ENCODE results near the gene SHB. TPM values are rescaled to one million over a fixed set of nuclear protein-coding genes. Genes with fewer than 3 reads are reported as not detected.

Gene SHB
- total and polyA plus RNA-seq, 2 of the 8 experiments (the other 6 are each of a cell fraction or from before 2014, with no cell fraction given) = 4.1 to 12.6 TPM

DNA sequence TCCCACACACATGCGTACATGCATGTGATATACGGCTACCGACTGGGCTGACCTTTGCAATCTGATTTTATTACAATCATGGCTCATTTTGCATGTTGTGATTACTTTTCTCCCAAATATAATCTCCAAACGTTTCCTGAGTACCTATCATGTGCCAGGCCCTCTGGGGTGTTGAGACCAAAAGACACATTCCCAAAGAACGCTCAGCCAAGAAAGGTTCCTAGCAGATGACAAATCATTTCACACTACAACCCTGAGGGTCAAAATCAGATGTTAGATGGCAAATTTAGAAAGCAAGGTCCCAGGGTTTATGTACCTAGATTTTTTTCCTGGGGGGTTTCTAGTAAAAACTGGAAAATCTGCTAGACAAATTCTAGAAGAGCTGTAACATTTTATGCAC, 132.7 kb downstream of the SHB start:
- Histone ChIP-seq H3K18ac (ENCODE audit: extremely low read depth, low read length) (no peak overlapping the region), H2AFZ (ENCODE audit: low read length) (no peak overlapping the region), H3K4me1 (replicated peaks in 1 of 4; ENCODE audit: control insufficient read depth in 3 of 4, insufficient read depth in 4 of 4, low read length in 3 of 4) (peaks cover 0 to 2% (median 1%) of the 10 kb centered on the region in 4 experiments; a peak in 1 of 7 replicates), H4K20me1 (replicated peaks in 1 of 2; ENCODE audit: control insufficient read depth in 1 of 2, insufficient read depth in 2 of 2, low read length in 2 of 2) (peaks cover 0 to 3% of the 10 kb centered on the region in 2 experiments), H2BK12ac (ENCODE audit: low read depth, low read length) (no peak overlapping the region), H3K36me3 (ENCODE audit: control insufficient read depth in 2 of 4, insufficient read depth in 4 of 4, low read length in 3 of 4) (no peaks in the 10 kb centered on the region), H3K23ac (ENCODE audit: insufficient read length) (no peak overlapping the region), H3K27ac (ENCODE audit: low read depth, low read length) (no peak overlapping the region), H4K5ac (ENCODE audit: insufficient read length, low read depth, low read length) (no peak overlapping the region), H4K8ac (ENCODE audit: extremely low read depth, insufficient read depth, low read length) (no peak overlapping the region), H2BK15ac (ENCODE audit: low read length) (no peak overlapping the region), H2BK120ac (replicated peaks; ENCODE audit: low read depth, low read length) (no peak overlapping the region), H3K4me3 (ENCODE audit: extremely low read depth in 1 of 4, insufficient read depth in 2 of 4, low read depth in 3 of 4, low read length in 4 of 4) (no peak overlapping the region), H2BK5ac (ENCODE audit: low read depth, low read length) (no peak overlapping the region), H3K4me2 (ENCODE audit: insufficient read depth in 1 of 2, low read depth in 2 of 2, low read length in 2 of 2) (no peak overlapping the region), H3K4ac (replicated peaks; ENCODE audit: insufficient read length, low read depth, low read length) (no peak overlapping the region), H3K27me3 (replicated peaks in 1 of 4; ENCODE audit: control insufficient read depth in 3 of 4, extremely low read depth in 1 of 4, insufficient read depth in 3 of 4, low read length in 3 of 4) (no peaks in the 10 kb centered on the region), H3K14ac (ENCODE audit: insufficient read length) (no peak overlapping the region), H3K79me2 (ENCODE audit: control insufficient read depth in 1 of 2, insufficient read depth in 2 of 2, low read length in 2 of 2) (no peaks in the 10 kb centered on the region), H3K79me1 (ENCODE audit: low read depth, low read length) (no peaks in the 10 kb centered on the region), H2BK20ac (ENCODE audit: low read length) (no peak overlapping the region), H3K9ac (replicated peaks in 1 of 4; ENCODE audit: extremely low read depth in 1 of 4, low read depth in 3 of 4, low read length in 3 of 4) (no peak overlapping the region), H3K9me3 (ENCODE audit: insufficient read depth in 2 of 2, low read depth in 1 of 2, low read length in 1 of 2) (no peaks in the 10 kb centered on the region), H2AK5ac (ENCODE audit: low read depth, low read length) (no peak overlapping the region), H3K23me2 (ENCODE audit: low read depth, low read length) (no peaks in the 10 kb centered on the region), H3K56ac (replicated peaks; ENCODE audit: insufficient read length, low read depth, low read length) (no peak overlapping the region), H4K91ac (replicated peaks; ENCODE audit: insufficient read length, low read length) (no peak overlapping the region)
- ChIA-PET CTCF (ENCODE audit: partially characterized antibody) (interaction anchor here (0.6 to 1.6 kb wide), 8 partner anchors 9 to 480 kb away, joined by 3 to 4 read pairs (median 3); partner anchors contain the start of gene ALDH1B1), POLR2A (ENCODE audit: partially characterized antibody) (no interaction called here)
- DNase-seq (ENCODE audit: low read depth in 1 of 2, low spot score in 2 of 2) = no peak
- FAIRE-seq = no peak
- WGBS, 2 experiments (ENCODE audit: extremely low coverage in 1 of 2, insufficient coverage in 1 of 2, insufficient read length in 1 of 2, insufficient replicate concordance in 2 of 2, low coverage in 1 of 2, low lambda C conversion rate in 2 of 2, missing lambda C conversion rate in 1 of 2) = 84% methylated on average over 5 of the region's 5 CpGs; no CpG with 5 or more reads in 1 of the 2 experiments
- TF ChIP-seq EZH2 (IDR thresholded peaks at IDR 0.05; ENCODE audit: low read depth, low read length, severe bottlenecking) = no peak
- TF ChIP-seq RAD21 (IDR thresholded peaks at IDR 0.05 in 1 of 2, conservative IDR thresholded peaks at IDR 0.05 in 1 of 2; ENCODE audit: low read depth in 2 of 2, low read length in 2 of 2) = no peak
- no peak for TF ChIP-seq RBBP5 (IDR thresholded peaks at IDR 0.05; ENCODE audit: borderline replicate concordance, low read depth, low read length)
- TF ChIP-seq, protein P1, sequence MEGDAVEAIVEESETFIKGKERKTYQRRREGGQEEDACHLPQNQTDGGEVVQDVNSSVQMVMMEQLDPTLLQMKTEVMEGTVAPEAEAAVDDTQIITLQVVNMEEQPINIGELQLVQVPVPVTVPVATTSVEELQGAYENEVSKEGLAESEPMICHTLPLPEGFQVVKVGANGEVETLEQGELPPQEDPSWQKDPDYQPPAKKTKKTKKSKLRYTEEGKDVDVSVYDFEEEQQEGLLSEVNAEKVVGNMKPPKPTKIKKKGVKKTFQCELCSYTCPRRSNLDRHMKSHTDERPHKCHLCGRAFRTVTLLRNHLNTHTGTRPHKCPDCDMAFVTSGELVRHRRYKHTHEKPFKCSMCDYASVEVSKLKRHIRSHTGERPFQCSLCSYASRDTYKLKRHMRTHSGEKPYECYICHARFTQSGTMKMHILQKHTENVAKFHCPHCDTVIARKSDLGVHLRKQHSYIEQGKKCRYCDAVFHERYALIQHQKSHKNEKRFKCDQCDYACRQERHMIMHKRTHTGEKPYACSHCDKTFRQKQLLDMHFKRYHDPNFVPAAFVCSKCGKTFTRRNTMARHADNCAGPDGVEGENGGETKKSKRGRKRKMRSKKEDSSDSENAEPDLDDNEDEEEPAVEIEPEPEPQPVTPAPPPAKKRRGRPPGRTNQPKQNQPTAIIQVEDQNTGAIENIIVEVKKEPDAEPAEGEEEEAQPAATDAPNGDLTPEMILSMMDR (IDR thresholded peaks at IDR 0.05; ENCODE audit: control extremely low read depth in 1 of 3, insufficient read depth in 1 of 3, low read depth in 1 of 3, low read length in 3 of 3) = no peak
- TF ChIP-seq BRCA1 (IDR thresholded peaks at IDR 0.05; ENCODE audit: low read depth, low read length) = no peak
- no peak for TF ChIP-seq ZNF274 (IDR thresholded peaks at IDR 0.05; ENCODE audit: borderline replicate concordance, extremely low read depth, low read length)
- no peak for TF ChIP-seq MAFK (IDR thresholded peaks at IDR 0.05; ENCODE audit: low read depth, low read length)
- no peak for TF ChIP-seq RXRA (IDR thresholded peaks at IDR 0.05; ENCODE audit: insufficient read depth, low read depth, low read length)
- no peak for TF ChIP-seq SRF (IDR thresholded peaks at IDR 0.05; ENCODE audit: low read depth, low read length)
- no peak for TF ChIP-seq HDAC6 (IDR thresholded peaks at IDR 0.05; ENCODE audit: low read depth, low read length)
- no peak for TF ChIP-seq JUND (IDR thresholded peaks at IDR 0.05; ENCODE audit: low read length)
